ENCODE data around the gene FITM2.
"Not testable (repeated sequence)": the region's sequence is repeated elsewhere in the genome, so short reads cannot be mapped to it uniquely, and the experiment has no call there.

Gene FITM2

GRCh38 chr20:44342248-44342647 is 31.2 kb upstream of the FITM2 start:
- ATAC-seq, result no peak
- Mint-ChIP-seq H3K9me3 (no peaks in the 10 kb centered on the region), H3K4me3 (no peak overlapping the region), H3K27ac (no peak overlapping the region), H3K36me3 (no peaks in the 10 kb centered on the region), H3K27me3 (peaks cover 17% of the 10 kb centered on the region), H3K4me1 (no peaks in the 10 kb centered on the region)

GRCh38 chr20:44336725-44337380 is 25.9 kb upstream of the FITM2 start, which contains the start of gene R3HDML:
TSS of gene R3HDML (plus strand) at chr20:44337043. CDS start at chr20:44337158, 115 bp downstream.
- H3K4me1 Mint-ChIP-seq, result no peaks in the 10 kb centered on the region
- peak; percentile 10 for ATAC-seq
- H3K27me3 Mint-ChIP-seq, result peaks cover 31% of the 10 kb centered on the region
- H3K4me3 Mint-ChIP-seq, result no peak within 1 kb of the TSS
- H3K36me3 Mint-ChIP-seq, result no peaks in the 10 kb centered on the region
- H3K27ac Mint-ChIP-seq, result no peak within 1 kb of the TSS
- H3K9me3 Mint-ChIP-seq, result no peaks in the 10 kb centered on the region

- no peaks in the 10 kb centered on the region for H3K4me1 Mint-ChIP-seq
- H3K9me3 Mint-ChIP-seq, result no peaks in the 10 kb centered on the region
- no peak overlapping the region for H3K4me3 Mint-ChIP-seq
- H3K27ac Mint-ChIP-seq, result no peak overlapping the region
- no peaks in the 10 kb centered on the region for H3K36me3 Mint-ChIP-seq
- peaks cover 37% of the 10 kb centered on the region for H3K27me3 Mint-ChIP-seq
- ATAC-seq, result no peak
Measured at GRCh38 chr20:44336086-44336485, 25.1 kb upstream of the FITM2 start.

- H3K36me3 Mint-ChIP-seq, result no peaks in the 10 kb centered on the region
- H3K4me1 Mint-ChIP-seq, result no peaks in the 10 kb centered on the region
- ATAC-seq, result no peak
- no peaks in the 10 kb centered on the region for H3K9me3 Mint-ChIP-seq
- H3K27me3 Mint-ChIP-seq, result peaks cover 36% of the 10 kb centered on the region
- no peak overlapping the region for H3K4me3 Mint-ChIP-seq
- no peak overlapping the region for H3K27ac Mint-ChIP-seq
Measured at GRCh38 chr20:44335675-44336074, 24.7 kb upstream of the FITM2 start.

- H3K4me3 Mint-ChIP-seq, result no peak overlapping the region
- H3K36me3 Mint-ChIP-seq, result no peaks in the 10 kb centered on the region
- no peak for ATAC-seq
- no peaks in the 10 kb centered on the region for H3K9me3 Mint-ChIP-seq
- no peaks in the 10 kb centered on the region for H3K4me1 Mint-ChIP-seq
- peaks cover 36% of the 10 kb centered on the region for H3K27me3 Mint-ChIP-seq
- no peak overlapping the region for H3K27ac Mint-ChIP-seq
Measured at GRCh38 chr20:44334709-44335108, 23.7 kb upstream of the FITM2 start.

- Mint-ChIP-seq H3K27ac (no peak overlapping the region), H3K4me1 (no peaks in the 10 kb centered on the region), H3K4me3 (no peak overlapping the region), H3K36me3 (no peaks in the 10 kb centered on the region), H3K9me3 (no peaks in the 10 kb centered on the region), H3K27me3 (peaks cover 40% of the 10 kb centered on the region)
- ATAC-seq, result no peak
Measured at GRCh38 chr20:44334306-44334705, 23.3 kb upstream of the FITM2 start.

- no peak for ATAC-seq
- Mint-ChIP-seq H3K4me3 (no peak overlapping the region), H3K4me1 (peaks cover 6% of the 10 kb centered on the region), H3K27ac (no peak overlapping the region), H3K27me3 (peaks cover 57% of the 10 kb centered on the region), H3K9me3 (no peaks in the 10 kb centered on the region), H3K36me3 (no peaks in the 10 kb centered on the region)
Measured at GRCh38 chr20:44331201-44331600, 20.2 kb upstream of the FITM2 start.

GRCh38 chr20:44328428-44328827 is 17.4 kb upstream of the FITM2 start:
- Mint-ChIP-seq H3K4me1 (peaks cover 6% of the 10 kb centered on the region), H3K27ac (no peak overlapping the region), H3K4me3 (no peak overlapping the region), H3K36me3 (no peaks in the 10 kb centered on the region), H3K27me3 (peaks cover 50% of the 10 kb centered on the region), H3K9me3 (no peaks in the 10 kb centered on the region)
- ATAC-seq, result no peak

GRCh38 chr20:44327748-44328147 is 16.7 kb upstream of the FITM2 start:
- peaks cover 50% of the 10 kb centered on the region for H3K27me3 Mint-ChIP-seq
- not testable (repeated sequence) for H3K36me3 Mint-ChIP-seq, H3K9me3 Mint-ChIP-seq, H3K27ac Mint-ChIP-seq, ATAC-seq, H3K4me1 Mint-ChIP-seq, H3K4me3 Mint-ChIP-seq

- H3K36me3 Mint-ChIP-seq, result no peaks in the 10 kb centered on the region
- H3K9me3 Mint-ChIP-seq, result no peaks in the 10 kb centered on the region
- peak; percentile 39 for ATAC-seq
- H3K4me1 Mint-ChIP-seq, result peaks cover 6% of the 10 kb centered on the region
- H3K27ac Mint-ChIP-seq, result no peak overlapping the region
- H3K4me3 Mint-ChIP-seq, result peak overlapping the region; percentile 55
- H3K27me3 Mint-ChIP-seq, result peaks cover 49% of the 10 kb centered on the region
Measured at GRCh38 chr20:44326391-44327159, 15.6 kb upstream of the FITM2 start.

- Mint-ChIP-seq H3K4me3 (no peak overlapping the region), H3K27ac (no peak overlapping the region), H3K9me3 (no peaks in the 10 kb centered on the region), H3K27me3 (peaks cover 34% of the 10 kb centered on the region), H3K4me1 (peaks cover 6% of the 10 kb centered on the region), H3K36me3 (no peaks in the 10 kb centered on the region)
- ATAC-seq, result no peak
Measured at GRCh38 chr20:44324343-44324742, 13.3 kb upstream of the FITM2 start.

GRCh38 chr20:44319839-44320422 is 8.9 kb upstream of the FITM2 start:
- no peaks in the 10 kb centered on the region for H3K4me1 Mint-ChIP-seq
- no peak overlapping the region for H3K4me3 Mint-ChIP-seq
- H3K9me3 Mint-ChIP-seq, result no peaks in the 10 kb centered on the region
- ATAC-seq, result no peak
- no peak overlapping the region for H3K27ac Mint-ChIP-seq
- H3K27me3 Mint-ChIP-seq, result peaks cover 22% of the 10 kb centered on the region
- H3K36me3 Mint-ChIP-seq, result no peaks in the 10 kb centered on the region

- no peak overlapping the region for H3K27ac Mint-ChIP-seq
- H3K36me3 Mint-ChIP-seq, result no peaks in the 10 kb centered on the region
- no peak for ATAC-seq
- H3K4me1 Mint-ChIP-seq, result peaks cover 8% of the 10 kb centered on the region
- no peak overlapping the region for H3K4me3 Mint-ChIP-seq
- H3K9me3 Mint-ChIP-seq, result no peaks in the 10 kb centered on the region
- H3K27me3 Mint-ChIP-seq, result peaks cover 13% of the 10 kb centered on the region
Measured at GRCh38 chr20:44314870-44315269, 3.9 kb upstream of the FITM2 start.

GRCh38 chr20:44309763-44310663 is 989 bp downstream of the FITM2 start:
- no peak for ATAC-seq
- Mint-ChIP-seq H3K4me3 (peak overlapping the region; percentile 82), H3K9me3 (no peaks in the 10 kb centered on the region), H3K4me1 (peaks cover 15% of the 10 kb centered on the region), H3K36me3 (peaks cover 8% of the 10 kb centered on the region), H3K27ac (peak overlapping the region; percentile 72), H3K27me3 (no peaks in the 10 kb centered on the region)

GRCh38 chr20:44306927-44307326 is 4.1 kb downstream of the FITM2 start:
- Mint-ChIP-seq H3K9me3 (no peaks in the 10 kb centered on the region), H3K4me1 (peaks cover 15% of the 10 kb centered on the region), H3K27me3 (no peaks in the 10 kb centered on the region), H3K4me3 (no peak overlapping the region), H3K27ac (no peak overlapping the region), H3K36me3 (peaks cover 16% of the 10 kb centered on the region)
- no peak for ATAC-seq

All from stimulated activated memory B cell treated with anti-CD40 and anti-IgM and Interleukin-4, amounts not matched to agents 10 μg/mL and 1 μg/mL and 100 μg/mL, for 72 hours (primary cell).